GM12878 (cell line): Measurements from ENCODE around the gene PTPMT1. TPM values are rescaled to one million over a fixed set of nuclear protein-coding genes. Genes with fewer than 3 reads are reported as not detected.

Source experiments
- ASH2L ChIP-seq: fragments of 300-600, 200-600 bp; sonication (generic); IDR thresholded peaks from 2 replicates; pipeline ENCODE4 v1.6.1; 2017; ENCODE audit warnings: low read depth, mild to moderate bottlenecking, borderline replicate concordance
- BHLHE40 ChIP-seq, 2 experiments: fragments of 450-650 bp in 1 of 2; IDR thresholded peaks; 2 replicates each; pipeline ENCODE4 v1.6.1; 2011 to 2017; ENCODE audit warnings: low read depth in 2 of 2, borderline replicate concordance in 1 of 2, improper control_type of control experiment in 1 of 2, low read length in 1 of 2, mild to moderate bottlenecking in 1 of 2
- BMI1 ChIP-seq: fragments of 450-650 bp; IDR thresholded peaks from 2 replicates; pipeline ENCODE4 v1.6.1; 2016; ENCODE audit warnings: mild to moderate bottlenecking, moderate library complexity, borderline replicate concordance
- CEBPZ ChIP-seq: fragments of 150-350 bp; IDR thresholded peaks from 2 replicates; pipeline ENCODE4 v1.6.1; 2016; ENCODE audit warnings: low read depth, low read length
- CUX1 ChIP-seq: IDR thresholded peaks from 2 replicates; pipeline ENCODE4 v1.6.1; 2012; ENCODE audit warnings: improper control_type of control experiment, low read depth, low read length; ENCODE audit not compliant: insufficient replicate concordance
- E2F4 ChIP-seq: IDR thresholded peaks from 2 replicates; pipeline ENCODE4 v1.6.1; 2012; ENCODE audit warnings: low read depth, low read length, improper control_type of control experiment
- GABPA ChIP-seq: IDR thresholded peaks from 2 replicates; pipeline ENCODE4 v1.6.1; 2014; ENCODE audit warnings: antibody characterized with exemption, low read depth, mild to moderate bottlenecking, inconsistent platforms
- HCFC1 ChIP-seq: fragments of 150-350 bp; IDR thresholded peaks from 2 replicates; pipeline ENCODE4 v1.6.1; 2014; ENCODE audit warnings: low read length
- IRF3 ChIP-seq: fragments of 450-650 bp; IDR thresholded peaks from 2 replicates; pipeline ENCODE4 v1.6.1; 2014; ENCODE audit warnings: mild to moderate bottlenecking
- KAT2A ChIP-seq: conservative IDR thresholded peaks from 2 replicates; pipeline ENCODE4 v1.6.1; 2011; ENCODE audit warnings: low read depth, low read length; ENCODE audit not compliant: control insufficient read depth
- MYB ChIP-seq: fragments of 150-350 bp; IDR thresholded peaks from 2 replicates; pipeline ENCODE4 v1.6.1; 2014; ENCODE audit warnings: mild to moderate bottlenecking, low read depth, low read length, borderline replicate concordance
- PAX5 ChIP-seq: IDR thresholded peaks from 2 replicates; pipeline ENCODE4 v1.6.1; 2011; ENCODE audit warnings: low read depth, low read length, borderline replicate concordance
- RB1 ChIP-seq: fragments of 450-650 bp; formaldehyde crosslinking; IDR thresholded peaks from 2 replicates; pipeline ENCODE4 v1.6.1; 2017; ENCODE audit warnings: mild to moderate bottlenecking, borderline replicate concordance
- RELA ChIP-seq: fragments of 450-650 bp; IDR thresholded peaks from 2 replicates; pipeline ENCODE4 v1.8.0; 2014; ENCODE audit warnings: borderline replicate concordance; ENCODE audit not compliant: partially characterized antibody
- YBX1 ChIP-seq: fragments of 450-650 bp; IDR thresholded peaks from 2 replicates; pipeline ENCODE4 v1.6.1; 2016; ENCODE audit warnings: antibody characterized with exemption
- YY1 ChIP-seq: IDR thresholded peaks from 2 replicates; pipeline ENCODE4 v1.6.1; 2011; ENCODE audit warnings: low read depth, mild to moderate bottlenecking, low read length
- ZNF217 ChIP-seq: fragments of 450-650 bp; IDR thresholded peaks from 2 replicates; pipeline ENCODE4 v1.6.1; 2017; ENCODE audit warnings: antibody characterized with exemption, mild to moderate bottlenecking
- ZZZ3 ChIP-seq: IDR thresholded peaks from 2 replicates; pipeline ENCODE4 v1.6.1; 2011; ENCODE audit warnings: low read depth; ENCODE audit not compliant: control insufficient read depth, insufficient read length
- polyA plus RNA-seq, 11 experiments: library from polyadenylated mRNA; depleted of rRNA in 4 of 11; unstranded in 6 of 11; stranded (reverse) in 5 of 11; fragments of >200 nt; fragmentation: Nextera tagmentation in 4 of 11; fragmentation: Illumina TruSeq in 1 of 11; extraction: Ambion mirVana in 4 of 11; extraction: Trizol in 1 of 11; gene quantifications; 1 replicate in 1 of 11; 2 replicates in 10 of 11; pipeline versions ENCODE4 v1.2.1 to v1.2.3, GENCODE V29; 2011 to 2016; ENCODE audit warnings: inconsistent platforms in 2 of 11, missing spikeins in 2 of 11, low read depth in 1 of 11
- total RNA-seq, 4 experiments: library from RNA; depleted of rRNA in 3 of 4; stranded (reverse); fragments of >200 nt in 3 of 4; fragmentation: Illumina TruSeq in 1 of 4; extraction: Trizol in 1 of 4; gene quantifications; 2 replicates each; pipeline versions ENCODE4 v1.2.1 to v1.2.3, GENCODE V29; 2013 to 2021

The PTPMT1 gene
- total and polyA plus RNA-seq, 10 of the 15 experiments (the other 5 are each of a cell fraction or from before 2014, with no cell fraction given): 12.0 to 116 (median 58.2) TPM

GRCh38 chr11:47578524-47579494 lies 13.4 kb downstream of the PTPMT1 start, which contains the start of the genes KBTBD4 and NDUFS3 (continued):
- TF ChIP-seq CEBPZ: peak; percentile 59; the same call in 1 of the 2 replicates
- TF ChIP-seq IRF3: 0 out of 2 replicates have a peak, but pooled peaks have one; percentile 38
- TF ChIP-seq RELA: peak; percentile 90
- TF ChIP-seq ZZZ3: peak; percentile 40
- TF ChIP-seq BMI1: peak; percentile 93
- TF ChIP-seq ASH2L: no peak
- no peak for TF ChIP-seq MYB
- no peak for TF ChIP-seq YBX1
- no peak for TF ChIP-seq ZNF217
- TF ChIP-seq PAX5: peak; percentile 69; the same call in 1 of the 2 replicates
- peak; percentile 97 for TF ChIP-seq HCFC1
- TF ChIP-seq RB1: peak; percentile 97
- 0 out of 2 replicates have a peak, but pooled peaks have one; percentile 43 for TF ChIP-seq E2F4
- TF ChIP-seq YY1: peak; percentile 99
- TF ChIP-seq BHLHE40 (IDR thresholded peaks at IDR 0.05; ENCODE audit: borderline replicate concordance in 1 of 2, low read depth in 2 of 2, low read length in 1 of 2): peak in 1 of 2 experiments; percentile 51; a peak in 3 of 4 replicates
- no peak for TF ChIP-seq KAT2A
- peak; percentile 100 for TF ChIP-seq GABPA
- TF ChIP-seq CUX1: no peak
